K562 (cell line): Measurements from ENCODE around the gene SOCS3. TPM values are rescaled to one million over a fixed set of nuclear protein-coding genes. Genes with fewer than 3 reads are reported as not detected.
A peak's percentile ranks its signal among the peaks of the same experiment; 100 is the strongest.

Source experiments
- BCOR ChIP-seq: fragments of 450-650 bp; IDR thresholded peaks from 2 replicates; pipeline ENCODE4 v1.6.1; 2016
- CREB3L1 ChIP-seq: fragments of 450-650 bp; IDR thresholded peaks from 2 replicates; pipeline ENCODE4 v1.6.1; 2014; ENCODE audit warnings: low read depth, mild to moderate bottlenecking, moderate library complexity, borderline replicate concordance
- CUX1 ChIP-seq: fragments of 200-800 bp; sonication (Bioruptor generic); IDR thresholded peaks from 2 replicates; pipeline ENCODE4 v1.6.1; 2016; ENCODE audit warnings: missing genetic modification characterization, missing compliant biosample characterization
- MAFF ChIP-seq: IDR thresholded peaks from 2 replicates; pipeline ENCODE4 v1.6.1; 2012; ENCODE audit warnings: low read length, improper control_type of control experiment
- PHTF2 ChIP-seq: fragments of 250-450 bp; sonication (Bioruptor Pico); IDR thresholded peaks from 2 replicates; pipeline ENCODE4 v1.5.0; 2021; ENCODE audit warnings: mild to moderate bottlenecking
- PKNOX1 ChIP-seq: fragments of 450-650 bp; IDR thresholded peaks from 2 replicates; pipeline ENCODE4 v1.6.1; 2016
- POLR2AphosphoS5 ChIP-seq: IDR thresholded peaks from 2 replicates; pipeline ENCODE4 v1.6.1; 2011; ENCODE audit warnings: mild to moderate bottlenecking, low read depth, low read length, moderate library complexity; ENCODE audit not compliant: control insufficient read depth, insufficient read depth
- POLR2G ChIP-seq: fragments of 200-400 bp; formaldehyde crosslinking; IDR thresholded peaks from 2 replicates; pipeline ENCODE4 v1.6.1; 2017; ENCODE audit warnings: low read depth, mild to moderate bottlenecking, antibody characterized with exemption, low read length, moderate library complexity
- RBFOX2 ChIP-seq: fragments of 200-400 bp; formaldehyde crosslinking; IDR thresholded peaks from 2 replicates; pipeline ENCODE4 v1.6.1; 2017; ENCODE audit warnings: low read depth, mild to moderate bottlenecking, low read length, moderate library complexity
- RBM25 ChIP-seq: fragments of 200-400 bp; formaldehyde crosslinking; IDR thresholded peaks from 2 replicates; pipeline ENCODE4 v1.6.1; 2018; ENCODE audit warnings: low read length, low read depth, moderate library complexity; ENCODE audit not compliant: severe bottlenecking
- RCOR1 ChIP-seq, 2 experiments: IDR thresholded peaks; 2 replicates each; pipeline ENCODE4 v1.6.1; 2012; ENCODE audit warnings: low read depth in 2 of 2, low read length in 2 of 2, borderline replicate concordance in 1 of 2, improper control_type of control experiment in 1 of 2
- SIX5 ChIP-seq, 2 experiments: IDR thresholded peaks; 2 replicates each; pipeline ENCODE4 v1.6.1; 2011; ENCODE audit warnings: low read length in 2 of 2, borderline replicate concordance in 1 of 2, low read depth in 1 of 2, mild to moderate bottlenecking in 1 of 2, moderate library complexity in 1 of 2; ENCODE audit not compliant: insufficient read depth in 1 of 2
- UBTF ChIP-seq, 2 experiments: IDR thresholded peaks; 2 replicates each; pipeline ENCODE4 v1.6.1; 2012; ENCODE audit warnings: improper control_type of control experiment in 2 of 2, low read depth in 2 of 2, low read length in 2 of 2, borderline replicate concordance in 1 of 2
- polyA plus RNA-seq, 8 experiments: library from polyadenylated mRNA; depleted of rRNA in 4 of 8; stranded (reverse) in 5 of 8; unstranded in 3 of 8; fragments of >200 nt; fragmentation: Nextera tagmentation in 2 of 8; fragmentation: Illumina TruSeq in 1 of 8; extraction: Ambion mirVana in 2 of 8; extraction: Trizol in 1 of 8; gene quantifications; 2 replicates each; pipeline versions ENCODE4 v1.2.1 to v1.2.3, GENCODE V29; 2011 to 2014; ENCODE audit warnings: inconsistent platforms in 1 of 8, missing spikeins in 1 of 8
- total RNA-seq, 7 experiments: library from RNA; depleted of rRNA in 6 of 7; stranded (reverse); fragments of >200 nt in 6 of 7; fragmentation: Illumina TruSeq in 2 of 7; extraction: Trizol in 2 of 7; gene quantifications; 2 replicates each; pipeline versions ENCODE4 v1.2.1 to v1.2.3, GENCODE V29; 2011 to 2021; ENCODE audit warnings: low replicate concordance in 1 of 7

The SOCS3 gene
- total and polyA plus RNA-seq, 9 of the 15 experiments (the other 6 are each of a cell fraction or from before 2014, with no cell fraction given): 0.56 to 38.9 (median 13.7) TPM

GRCh38 chr17:78313735-78314648, 45.9 kb downstream of the SOCS3 start (continued):
- TF ChIP-seq CREB3L1 (0 out of 2 replicates have a peak, but pooled peaks have one; percentile 15), PKNOX1 (no peak), POLR2AphosphoS5 (peak; percentile 36; the same call in 1 of the 2 replicates), PHTF2 (CRISPR knock-in tag) (no peak), RBM25 (no peak), MAFF (no peak), RBFOX2 (peak; percentile 82), UBTF (IDR thresholded peaks at IDR 0.05; ENCODE audit: borderline replicate concordance in 1 of 2, low read depth in 2 of 2, low read length in 2 of 2) (peak in 1 of 2 experiments; percentile 68; a peak in 2 of 4 replicates), RCOR1 (IDR thresholded peaks at IDR 0.05; ENCODE audit: borderline replicate concordance in 1 of 2, low read depth in 2 of 2, low read length in 2 of 2) (peak in 1 of 2 experiments; percentile 48; a peak in 1 of 4 replicates), SIX5 (IDR thresholded peaks at IDR 0.05; ENCODE audit: borderline replicate concordance in 1 of 2, insufficient read depth in 1 of 2, low read depth in 1 of 2, low read length in 2 of 2) (no peak), POLR2G (peak; percentile 86), CUX1 (CRISPR knock-in tag) (no peak), BCOR (peak; percentile 74; the same call in 1 of the 2 replicates)
